Adrenal gland (tissue), 5 donors: ENCODE data around the gene ABI1.

Source experiments
- CTCF ChIP-seq, 6 experiments: fragments of 450-650 bp in 4 of 6; fragments of 200-600 bp in 2 of 6; sonication (generic) in 1 of 6; IDR thresholded peaks; 1 replicate in 5 of 6; 2 replicates in 1 of 6; pipeline versions ENCODE4 v1.5.1 to v1.8.0; 2016 to 2021; ENCODE audit warnings: antibody characterized with exemption in 6 of 6, mild to moderate bottlenecking in 2 of 6, moderate library complexity in 1 of 6
- POLR2A ChIP-seq, 2 donors: fragments of 450-650 bp; IDR thresholded peaks; one replicate each; pipeline ENCODE4 v1.6.1; 2017; ENCODE audit warnings: antibody characterized with exemption in 2 of 2, mild to moderate bottlenecking in 2 of 2, moderate library complexity in 1 of 2
- donor health status: DM: no; HTN: no; CAD: no.

- no peak for TF ChIP-seq CTCF (IDR thresholded peaks at IDR 0.05)
- no peak for TF ChIP-seq POLR2A (IDR thresholded peaks at IDR 0.05)
Observed at GRCh38 chr10:26737730-26738129, 123.0 kb downstream of the ABI1 start.
